ENCODE measurements around the gene OSGEPL1. TPM values are rescaled to one million over a fixed set of nuclear protein-coding genes. Genes with fewer than 3 reads are reported as not detected.
A peak's percentile ranks its signal among the peaks of the same experiment; 100 is the strongest.
"Not testable (repeated sequence)": the region's sequence is repeated elsewhere in the genome, so short reads cannot be mapped to it uniquely, and the experiment has no call there.

OSGEPL1 gene, protein sequence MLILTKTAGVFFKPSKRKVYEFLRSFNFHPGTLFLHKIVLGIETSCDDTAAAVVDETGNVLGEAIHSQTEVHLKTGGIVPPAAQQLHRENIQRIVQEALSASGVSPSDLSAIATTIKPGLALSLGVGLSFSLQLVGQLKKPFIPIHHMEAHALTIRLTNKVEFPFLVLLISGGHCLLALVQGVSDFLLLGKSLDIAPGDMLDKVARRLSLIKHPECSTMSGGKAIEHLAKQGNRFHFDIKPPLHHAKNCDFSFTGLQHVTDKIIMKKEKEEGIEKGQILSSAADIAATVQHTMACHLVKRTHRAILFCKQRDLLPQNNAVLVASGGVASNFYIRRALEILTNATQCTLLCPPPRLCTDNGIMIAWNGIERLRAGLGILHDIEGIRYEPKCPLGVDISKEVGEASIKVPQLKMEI
- 4.2 and 5.3 TPM in 2 replicates for total RNA-seq

- DNase-seq (ENCODE audit: low read depth in 2 of 2), result peak; percentile 83 to 92
These were observed at the start of gene OSGEPL1 for GRCh38 chr2:189762551-189763298. Gene OSGEPL1 (minus strand): TSS chr2:189762792. CDS start chr2:189761640, 1,152 bp downstream.

DNA sequence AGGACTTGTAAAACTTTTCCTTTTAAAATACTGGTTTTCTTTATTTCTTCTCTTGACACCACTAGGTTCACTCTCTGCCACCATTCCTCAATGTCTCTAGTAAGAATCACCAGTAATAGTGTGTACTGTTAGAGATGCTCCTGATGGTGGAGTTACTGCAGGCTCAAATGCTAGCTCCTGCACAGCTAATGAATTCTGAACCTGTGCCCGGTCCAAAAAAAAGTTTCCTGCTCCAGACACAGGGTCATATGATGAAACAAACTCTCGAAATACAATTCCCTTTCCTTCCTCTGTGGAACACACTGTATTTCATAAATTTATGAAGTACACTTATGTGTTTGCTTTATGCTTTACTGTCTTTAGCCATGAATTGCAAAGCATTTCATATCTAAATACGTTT, 40.8 kb upstream of the OSGEPL1 start:
- DNase-seq (ENCODE audit: low read depth in 2 of 2), result peak; percentile 59 to 69

- no peak for DNase-seq (ENCODE audit: low read depth in 2 of 2)
These were observed 39.9 kb upstream of the OSGEPL1 start for GRCh38 chr2:189802396-189802912.

DNA sequence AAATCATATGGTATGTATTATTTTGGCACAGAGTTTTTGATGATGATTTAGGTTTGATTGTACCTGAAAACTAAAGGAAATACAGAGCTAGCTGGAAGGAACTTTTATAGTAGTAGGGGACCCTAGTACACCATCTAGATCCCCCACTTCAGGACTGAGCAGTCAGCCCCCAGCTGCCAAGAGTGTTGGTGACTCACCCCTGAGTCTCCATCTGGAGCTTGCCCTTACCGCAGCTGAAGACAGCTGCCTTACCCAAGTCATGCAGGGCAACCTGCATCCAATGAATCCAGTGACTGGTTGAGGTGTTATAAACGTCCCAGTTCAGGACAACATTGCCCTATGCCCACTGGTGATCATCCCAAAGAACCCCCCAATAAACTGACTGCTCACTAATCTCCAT, 36.9 kb upstream of the OSGEPL1 start:
- peak in 1 of 2 donors; percentile 77 for DNase-seq (ENCODE audit: low read depth in 2 of 2)

DNA sequence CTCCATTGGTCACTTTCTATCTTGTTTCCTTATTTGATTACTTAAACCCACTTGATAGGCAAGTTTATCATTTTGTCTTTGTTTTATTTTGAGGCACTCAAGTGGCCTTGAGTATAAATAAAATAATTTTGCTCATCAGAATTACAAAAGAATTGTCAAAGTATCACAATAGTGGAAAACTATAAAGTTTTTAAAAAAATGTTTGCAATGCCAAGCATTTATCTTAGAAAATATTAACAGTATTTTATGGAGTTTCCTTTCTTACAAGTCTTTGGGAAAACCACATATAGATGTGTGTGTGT, 36.4 kb upstream of the OSGEPL1 start:
- DNase-seq (ENCODE audit: low read depth in 2 of 2), result no peak

DNA sequence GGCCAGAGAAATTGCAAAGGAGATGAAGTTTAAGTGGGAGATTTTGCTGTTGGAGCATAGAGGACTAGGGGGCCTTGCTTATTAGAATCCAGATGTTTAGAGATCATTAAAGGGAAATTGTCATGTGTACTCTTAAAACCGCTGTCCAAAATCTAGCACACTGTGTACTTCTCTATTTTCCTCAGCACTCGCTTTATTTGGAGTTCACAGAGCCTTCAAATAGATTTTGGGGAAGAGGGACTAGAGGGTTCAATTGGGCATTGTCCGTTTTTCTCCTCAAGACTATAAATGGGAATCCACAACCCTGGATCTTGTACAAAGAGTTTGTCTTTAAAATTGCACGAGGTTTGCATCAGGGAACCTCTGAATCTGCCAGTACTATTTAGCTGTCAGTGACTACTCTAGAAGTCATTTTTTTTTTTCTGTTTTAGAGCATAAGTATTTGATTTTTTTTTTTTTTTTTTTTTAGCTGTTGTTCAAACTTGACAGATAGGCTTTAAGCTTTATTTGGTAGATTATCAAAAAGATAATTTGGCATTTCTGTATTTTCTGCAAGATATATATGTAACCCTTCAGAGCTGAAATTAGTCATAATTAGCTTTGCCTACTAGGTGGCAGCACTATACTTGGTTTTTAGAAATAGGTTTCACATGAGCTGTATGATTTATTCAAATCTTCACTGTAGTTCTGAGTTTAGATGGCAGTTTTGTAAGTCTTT, 35.9 kb upstream of the OSGEPL1 start:
- DNase-seq (ENCODE audit: low read depth in 2 of 2), result peak; percentile 52 to 65

- DNase-seq (ENCODE audit: low read depth in 2 of 2), result no peak
These were observed 35.3 kb upstream of the OSGEPL1 start for GRCh38 chr2:189797902-189798301.

DNA sequence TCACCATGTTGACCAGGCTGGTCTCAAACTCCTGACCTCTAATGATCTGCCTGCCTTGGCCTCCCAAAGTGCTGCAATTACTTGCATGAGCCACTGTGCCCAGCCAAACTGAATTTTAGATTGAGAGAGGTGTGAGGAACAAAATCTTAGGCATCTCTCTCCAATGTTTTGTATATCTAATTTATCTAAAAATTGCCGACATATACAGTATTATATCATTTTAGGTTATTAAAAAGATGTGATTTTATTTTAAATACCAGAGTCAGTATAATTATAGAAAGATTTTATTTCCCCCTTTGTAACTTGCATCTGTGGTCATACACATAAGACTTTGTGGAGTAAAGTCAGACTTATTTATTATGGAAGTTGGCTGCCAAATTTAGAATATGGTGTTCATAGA, 31.7 kb upstream of the OSGEPL1 start:
- no peak for DNase-seq (ENCODE audit: low read depth in 2 of 2)

DNA sequence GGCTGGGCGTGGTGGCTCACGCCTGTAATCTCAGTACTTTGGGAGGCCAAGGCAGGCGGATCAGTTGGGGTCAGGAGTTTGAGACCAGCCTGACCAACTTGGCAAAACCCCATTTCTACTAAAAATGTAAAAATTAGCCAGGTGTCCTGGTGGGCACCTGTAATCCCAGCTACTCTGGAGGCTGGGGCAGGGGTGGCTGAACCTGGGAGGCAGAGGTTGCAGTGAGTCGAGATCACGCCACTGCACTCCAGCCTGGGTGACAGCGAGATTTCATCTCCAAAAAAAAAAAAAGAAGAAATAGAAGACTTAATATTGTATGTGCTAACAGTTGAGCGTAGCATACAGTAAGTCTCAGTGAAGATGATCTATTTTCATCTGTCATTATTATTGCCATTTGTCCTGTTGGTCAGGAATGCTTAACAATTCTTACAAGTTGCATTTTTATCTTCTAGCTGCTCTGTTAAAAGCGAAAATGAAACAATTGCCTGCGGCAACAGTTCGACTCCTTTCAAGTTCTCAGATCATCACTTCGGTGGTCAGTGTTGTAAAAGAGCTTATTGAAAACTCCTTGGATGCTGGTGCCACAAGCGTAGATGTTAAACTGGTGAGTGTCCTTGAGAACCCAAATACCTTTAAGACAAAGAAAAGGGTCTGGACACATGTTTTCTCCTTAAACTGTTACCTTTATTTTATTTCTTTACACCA, 28.9 kb upstream of the OSGEPL1 start:
- DNase-seq (ENCODE audit: low read depth in 2 of 2), result no peak

GRCh38 chr2:189783927-189784867, 21.6 kb upstream of the OSGEPL1 start, which contains the start of the genes ORMDL1 and PMS1:
Gene ORMDL1 (minus strand): TSS chr2:189784339. CDS start chr2:189782595, 1,744 bp downstream.
Gene PMS1 (plus strand): TSS chr2:189784450. CDS start chr2:189791810, 7,360 bp downstream.
- peak; percentile 92 to 97 for DNase-seq (ENCODE audit: low read depth in 2 of 2)

- peak; percentile 12 to 62 for DNase-seq (ENCODE audit: low read depth in 2 of 2)
These were observed 20.9 kb upstream of the OSGEPL1 start for GRCh38 chr2:189783451-189783926.

DNA sequence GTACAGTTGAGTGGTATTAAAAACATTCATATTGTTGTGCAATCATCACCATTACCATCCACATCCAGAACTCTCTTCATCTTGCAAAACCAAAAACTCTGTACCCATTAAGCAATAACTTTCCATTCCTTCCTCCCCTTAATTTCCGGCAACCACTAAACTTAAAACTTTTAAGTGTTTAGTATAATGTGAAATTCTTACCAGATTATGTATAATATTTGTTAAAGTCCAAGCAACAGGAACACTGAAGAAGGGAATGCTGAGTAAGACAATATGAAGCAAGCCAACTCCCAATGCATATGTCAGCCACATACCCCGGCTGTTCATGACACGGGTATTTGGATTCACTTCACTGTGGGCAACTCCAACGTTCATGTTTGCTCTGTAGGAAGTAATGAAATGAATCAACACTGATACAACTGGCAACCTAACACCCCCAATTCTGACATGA, 19.7 kb upstream of the OSGEPL1 start:
- DNase-seq (ENCODE audit: low read depth in 2 of 2), result no peak

GRCh38 chr2:189772212-189772611, 9.6 kb upstream of the OSGEPL1 start:
- no peak for DNase-seq (ENCODE audit: low read depth in 2 of 2)

GRCh38 chr2:189770590-189771322, 8.2 kb upstream of the OSGEPL1 start:
- no peak for DNase-seq (ENCODE audit: low read depth in 2 of 2)

DNA sequence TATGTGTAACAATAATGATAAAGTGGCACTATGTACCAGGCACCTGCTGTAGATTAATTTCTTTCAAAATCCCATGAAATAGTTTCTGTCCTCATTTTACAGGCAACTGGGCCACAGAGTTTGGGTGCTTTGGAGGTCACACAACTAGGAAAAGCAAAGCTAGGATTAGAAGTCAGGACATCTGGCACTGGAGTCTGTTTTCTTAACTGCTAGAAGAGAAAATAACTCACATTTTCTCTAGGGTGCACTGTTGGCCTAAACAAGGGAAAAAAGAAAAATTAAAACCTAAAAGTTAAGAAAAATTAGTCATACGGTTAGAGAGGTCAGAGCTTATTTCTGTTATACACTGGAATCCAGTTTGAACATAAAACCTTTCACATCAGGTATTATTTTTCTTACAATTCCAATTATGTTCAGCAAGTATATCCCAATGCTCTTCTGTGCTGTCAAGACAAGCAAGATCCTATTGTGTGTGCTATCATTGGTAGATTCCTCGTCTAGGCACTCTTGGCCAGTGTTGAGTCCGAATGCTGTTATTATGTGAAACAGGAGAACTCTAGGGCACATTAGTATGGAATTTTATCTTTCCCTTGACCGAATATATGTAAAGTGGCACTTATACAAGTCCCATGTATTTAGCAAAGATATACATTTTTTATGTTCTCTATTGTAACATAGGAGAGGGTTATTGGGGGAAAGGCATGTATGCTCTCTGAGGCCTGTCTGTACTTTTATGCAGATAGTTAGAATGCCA, 1.5 kb upstream of the OSGEPL1 start:
- DNase-seq (ENCODE audit: low read depth in 2 of 2), result no peak

- DNase-seq (ENCODE audit: low read depth in 2 of 2), result no peak
These were observed 402 bp downstream of the OSGEPL1 start for GRCh38 chr2:189762229-189762550.

GRCh38 chr2:189760154-189760553, 2.4 kb downstream of the OSGEPL1 start:
- not testable (repeated sequence) for DNase-seq (ENCODE audit: low read depth in 2 of 2)

DNA sequence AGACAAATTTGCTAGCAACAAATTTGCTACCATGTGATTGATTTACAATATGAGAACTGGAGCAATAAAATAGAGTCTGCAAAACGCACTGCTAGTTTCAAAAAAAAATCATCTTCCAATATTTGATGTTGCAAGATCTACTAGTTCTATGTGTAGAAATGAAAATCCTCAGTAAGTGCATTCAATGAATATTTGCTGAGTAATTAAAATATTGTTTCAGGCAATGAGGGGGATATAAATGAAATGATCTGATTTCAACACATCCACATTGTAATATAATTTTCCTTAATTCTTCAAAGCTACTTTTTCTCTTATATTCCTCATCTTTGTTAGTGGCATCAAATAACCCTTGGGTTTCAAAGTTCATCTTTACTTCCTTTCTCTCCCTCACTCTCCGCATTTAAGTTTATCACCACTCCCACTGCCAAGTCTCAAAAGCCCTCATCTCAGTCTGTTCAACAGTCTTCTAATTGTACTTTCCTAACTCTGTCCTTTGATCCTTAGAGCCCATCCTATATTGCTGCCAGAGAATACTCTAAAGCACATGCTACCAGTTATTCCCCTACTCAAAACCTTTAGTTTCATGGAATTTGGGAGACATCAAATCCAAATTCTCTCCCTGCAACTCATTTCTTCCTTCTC, 6.2 kb downstream of the OSGEPL1 start:
- DNase-seq (ENCODE audit: low read depth in 2 of 2), result no peak

Data from dermis microvascular lymphatic vessel endothelial cell (primary cell).